ENCODE data around the gene RWDD4. TPM values are rescaled to one million over a fixed set of nuclear protein-coding genes. Genes with fewer than 3 reads are reported as not detected.

Gene RWDD4
- total RNA-seq, 2 donors from 2014 or later, result 8.8 to 16.7 TPM

- no peak overlapping the region for H3K27ac Mint-ChIP-seq
- ATAC-seq (replicated peaks), result no peak
- H3K4me3 Mint-ChIP-seq, result no peak overlapping the region
- H3K36me3 Mint-ChIP-seq (ENCODE audit: low read depth), result no peaks in the 10 kb centered on the region
- no peaks in the 10 kb centered on the region for H3K4me1 Mint-ChIP-seq
- no peaks in the 10 kb centered on the region for H3K9me3 Mint-ChIP-seq
- no peaks in the 10 kb centered on the region for H3K27me3 Mint-ChIP-seq
Measured at GRCh38 chr4:183600189-183600685, 58.7 kb downstream of the RWDD4 start.

- H3K36me3 Mint-ChIP-seq (ENCODE audit: low read depth), result no peaks in the 10 kb centered on the region
- H3K27me3 Mint-ChIP-seq, result no peaks in the 10 kb centered on the region
- no peak for ATAC-seq (replicated peaks)
- H3K9me3 Mint-ChIP-seq, result no peaks in the 10 kb centered on the region
- H3K4me1 Mint-ChIP-seq, result no peaks in the 10 kb centered on the region
- H3K4me3 Mint-ChIP-seq, result no peak overlapping the region
- no peak overlapping the region for H3K27ac Mint-ChIP-seq
Measured at GRCh38 chr4:183599690-183600089, 59.3 kb downstream of the RWDD4 start.

- no peaks in the 10 kb centered on the region for H3K27me3 Mint-ChIP-seq
- H3K27ac Mint-ChIP-seq, result no peak overlapping the region
- no peaks in the 10 kb centered on the region for H3K4me1 Mint-ChIP-seq
- H3K36me3 Mint-ChIP-seq (ENCODE audit: low read depth), result no peaks in the 10 kb centered on the region
- no peaks in the 10 kb centered on the region for H3K9me3 Mint-ChIP-seq
- ATAC-seq (replicated peaks), result no peak
- no peak overlapping the region for H3K4me3 Mint-ChIP-seq
Measured at GRCh38 chr4:183599284-183599683, 59.7 kb downstream of the RWDD4 start.

DNA sequence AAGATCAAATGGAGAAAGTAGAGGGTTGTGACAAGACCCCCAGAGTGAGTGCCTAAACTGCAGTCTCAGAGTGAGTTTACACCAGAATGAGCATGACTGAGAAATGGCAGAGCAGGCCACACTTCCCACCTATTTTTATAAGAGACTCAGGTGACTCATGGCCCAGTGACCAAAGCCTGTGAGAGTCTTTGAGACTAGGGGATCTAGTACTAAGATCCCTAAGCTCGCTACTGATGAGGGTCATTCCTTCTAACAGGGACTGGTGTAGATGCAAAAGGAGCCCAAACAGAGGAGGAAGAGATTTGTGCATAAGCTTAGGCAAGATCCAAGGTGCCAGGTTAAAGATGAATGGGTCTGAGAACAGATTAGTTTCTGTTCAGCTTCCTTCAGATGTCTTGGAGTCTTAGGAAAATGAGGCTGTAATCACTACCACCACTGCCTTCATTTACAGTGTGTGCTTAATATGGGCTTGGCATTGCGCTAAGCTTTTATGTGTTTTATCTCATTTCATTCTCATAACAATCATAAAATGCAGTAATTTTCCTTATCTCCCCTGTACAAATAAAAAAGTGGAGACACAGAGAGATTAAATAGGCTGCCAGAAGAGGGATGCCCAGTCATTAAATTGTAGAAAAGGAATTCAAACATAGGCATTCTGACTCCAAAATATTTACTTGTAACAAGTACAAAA lies 62.8 kb downstream of the RWDD4 start:
- no peak overlapping the region for H3K27ac Mint-ChIP-seq

GRCh38 chr4:183594823-183595222 lies 64.2 kb downstream of the RWDD4 start:
- H3K4me3 Mint-ChIP-seq, result no peak overlapping the region
- no peaks in the 10 kb centered on the region for H3K36me3 Mint-ChIP-seq (ENCODE audit: low read depth)
- ATAC-seq (replicated peaks), result no peak
- no peaks in the 10 kb centered on the region for H3K4me1 Mint-ChIP-seq
- no peaks in the 10 kb centered on the region for H3K9me3 Mint-ChIP-seq
- peaks cover 3% of the 10 kb centered on the region for H3K27me3 Mint-ChIP-seq
- no peak overlapping the region for H3K27ac Mint-ChIP-seq

More for the DNA sequence above, 62.8 kb downstream of the RWDD4 start:
- Mint-ChIP-seq H3K4me3 (no peak overlapping the region), H3K36me3 (ENCODE audit: low read depth) (no peaks in the 10 kb centered on the region), H3K4me1 (no peaks in the 10 kb centered on the region), H3K27me3 (peaks cover 3% of the 10 kb centered on the region), H3K9me3 (no peaks in the 10 kb centered on the region)
- no peak for ATAC-seq (replicated peaks)

DNA sequence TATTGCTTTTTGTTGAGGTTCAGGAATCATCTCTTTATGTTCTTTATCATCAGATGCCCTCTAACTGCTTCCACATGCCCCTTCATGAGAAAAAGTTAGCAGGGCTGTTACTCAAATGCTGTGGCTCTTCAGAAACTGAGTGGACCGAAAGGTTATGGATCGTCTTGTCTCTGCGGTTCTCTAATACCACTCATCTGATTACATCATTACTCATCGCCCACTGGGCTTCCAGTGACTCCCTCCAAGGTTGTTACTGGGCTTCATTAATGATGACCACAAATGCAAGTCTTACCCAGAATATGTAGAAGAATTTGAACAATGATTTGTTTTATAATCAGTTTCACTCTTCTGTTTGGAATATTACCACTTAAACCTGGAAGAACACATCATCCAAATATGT lies 67.7 kb downstream of the RWDD4 start:
- H3K4me3 Mint-ChIP-seq, result no peak overlapping the region
- no peaks in the 10 kb centered on the region for H3K9me3 Mint-ChIP-seq
- H3K27ac Mint-ChIP-seq, result no peak overlapping the region
- peaks cover 3% of the 10 kb centered on the region for H3K27me3 Mint-ChIP-seq
- no peaks in the 10 kb centered on the region for H3K36me3 Mint-ChIP-seq (ENCODE audit: low read depth)
- no peaks in the 10 kb centered on the region for H3K4me1 Mint-ChIP-seq
- no peak for ATAC-seq (replicated peaks)

Other genes with a start within 250 kb of the RWDD4 start
- 10 to 100 TPM; 16.3 to 32.2 TPM for gene CDKN2AIP, start 214.5 kb downstream of the RWDD4 start, total RNA-seq
- gene ING2, start 154.1 kb downstream of the RWDD4 start, total RNA-seq, result 10 to 100 TPM; 10.6 to 16.3 TPM
- 10 to 100 TPM; 22.0 to 25.6 TPM for gene TRAPPC11, start 108 bp upstream of the RWDD4 start, total RNA-seq
- gene STOX2, start 246.1 kb upstream of the RWDD4 start, total RNA-seq, result not detected

Measured in activated T-helper 17 cell treated with anti-CD3 and anti-CD28 coated beads, Interleukin-2, amount 50 U/mL, for 72 hours (primary cell).